Fibroblast of the conjunctiva (primary cell): ENCODE data around the gene CIT.
"Not testable (repeated sequence)": the region's sequence is repeated elsewhere in the genome, so short reads cannot be mapped to it uniquely, and the experiment has no call there.

Experiments
- DNase-seq: peaks from one replicate; pipeline ENCODE4 v3.0.0-alpha.2; 2010; ENCODE audit warnings: low read depth

CIT gene, protein sequence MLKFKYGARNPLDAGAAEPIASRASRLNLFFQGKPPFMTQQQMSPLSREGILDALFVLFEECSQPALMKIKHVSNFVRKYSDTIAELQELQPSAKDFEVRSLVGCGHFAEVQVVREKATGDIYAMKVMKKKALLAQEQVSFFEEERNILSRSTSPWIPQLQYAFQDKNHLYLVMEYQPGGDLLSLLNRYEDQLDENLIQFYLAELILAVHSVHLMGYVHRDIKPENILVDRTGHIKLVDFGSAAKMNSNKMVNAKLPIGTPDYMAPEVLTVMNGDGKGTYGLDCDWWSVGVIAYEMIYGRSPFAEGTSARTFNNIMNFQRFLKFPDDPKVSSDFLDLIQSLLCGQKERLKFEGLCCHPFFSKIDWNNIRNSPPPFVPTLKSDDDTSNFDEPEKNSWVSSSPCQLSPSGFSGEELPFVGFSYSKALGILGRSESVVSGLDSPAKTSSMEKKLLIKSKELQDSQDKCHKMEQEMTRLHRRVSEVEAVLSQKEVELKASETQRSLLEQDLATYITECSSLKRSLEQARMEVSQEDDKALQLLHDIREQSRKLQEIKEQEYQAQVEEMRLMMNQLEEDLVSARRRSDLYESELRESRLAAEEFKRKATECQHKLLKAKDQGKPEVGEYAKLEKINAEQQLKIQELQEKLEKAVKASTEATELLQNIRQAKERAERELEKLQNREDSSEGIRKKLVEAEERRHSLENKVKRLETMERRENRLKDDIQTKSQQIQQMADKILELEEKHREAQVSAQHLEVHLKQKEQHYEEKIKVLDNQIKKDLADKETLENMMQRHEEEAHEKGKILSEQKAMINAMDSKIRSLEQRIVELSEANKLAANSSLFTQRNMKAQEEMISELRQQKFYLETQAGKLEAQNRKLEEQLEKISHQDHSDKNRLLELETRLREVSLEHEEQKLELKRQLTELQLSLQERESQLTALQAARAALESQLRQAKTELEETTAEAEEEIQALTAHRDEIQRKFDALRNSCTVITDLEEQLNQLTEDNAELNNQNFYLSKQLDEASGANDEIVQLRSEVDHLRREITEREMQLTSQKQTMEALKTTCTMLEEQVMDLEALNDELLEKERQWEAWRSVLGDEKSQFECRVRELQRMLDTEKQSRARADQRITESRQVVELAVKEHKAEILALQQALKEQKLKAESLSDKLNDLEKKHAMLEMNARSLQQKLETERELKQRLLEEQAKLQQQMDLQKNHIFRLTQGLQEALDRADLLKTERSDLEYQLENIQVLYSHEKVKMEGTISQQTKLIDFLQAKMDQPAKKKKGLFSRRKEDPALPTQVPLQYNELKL (N-terminal part only)

GRCh38 chr12:119876761-119877638 lies at the start of gene CIT:
TSS of gene CIT (minus strand) at chr12:119877320. CDS start at chr12:119876168, 1,152 bp downstream.
- DNase-seq, result peak; percentile 92

- no peak for DNase-seq
Observed at GRCh38 chr12:119925269-119925668, 48.1 kb upstream of the CIT start.

DNA sequence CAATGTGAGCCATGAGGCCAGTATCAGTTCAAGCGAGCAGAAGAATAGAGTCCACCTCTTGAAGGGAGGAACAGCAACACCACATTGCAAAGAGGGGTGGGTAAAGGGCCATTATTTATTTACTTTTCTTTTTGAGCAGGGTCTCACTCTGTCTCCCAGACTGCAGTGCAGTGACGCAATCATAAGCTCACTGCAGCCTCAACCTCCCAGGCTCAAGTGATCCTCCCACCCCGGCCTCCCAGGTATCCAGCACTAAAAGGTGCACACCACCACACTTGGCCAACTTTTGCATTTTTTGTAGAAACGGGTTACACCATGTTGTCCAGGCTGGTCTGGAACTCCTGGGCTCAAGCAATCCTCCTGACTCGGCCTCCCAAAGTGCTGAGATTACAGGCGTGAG lies 42.9 kb upstream of the CIT start:
- DNase-seq, result no peak

GRCh38 chr12:119915894-119916510 lies 38.9 kb upstream of the CIT start:
- no peak for DNase-seq

GRCh38 chr12:119914666-119915065 lies 37.5 kb upstream of the CIT start:
- no peak for DNase-seq

GRCh38 chr12:119913536-119914330 lies 36.6 kb upstream of the CIT start:
- peak; percentile 10 for DNase-seq

DNA sequence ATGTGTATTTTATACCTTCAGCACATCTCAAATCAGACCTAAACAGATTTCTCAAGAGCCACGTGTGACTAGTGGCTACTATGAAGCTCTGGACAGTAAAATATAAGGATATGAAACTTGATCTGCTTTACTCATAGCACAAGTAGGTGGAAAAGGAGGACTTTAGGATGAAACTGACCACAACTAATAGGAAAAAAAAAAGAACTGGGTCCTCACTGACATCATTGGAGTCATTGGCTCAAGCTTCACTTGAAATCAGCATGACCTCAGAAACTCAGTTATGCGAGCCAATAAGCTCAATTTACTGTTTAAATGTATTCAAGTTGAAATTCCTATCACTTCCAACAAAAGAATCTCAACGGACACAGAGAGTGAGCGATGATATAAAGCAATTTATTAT lies 34.1 kb upstream of the CIT start:
- peak; percentile 13 for DNase-seq

DNA sequence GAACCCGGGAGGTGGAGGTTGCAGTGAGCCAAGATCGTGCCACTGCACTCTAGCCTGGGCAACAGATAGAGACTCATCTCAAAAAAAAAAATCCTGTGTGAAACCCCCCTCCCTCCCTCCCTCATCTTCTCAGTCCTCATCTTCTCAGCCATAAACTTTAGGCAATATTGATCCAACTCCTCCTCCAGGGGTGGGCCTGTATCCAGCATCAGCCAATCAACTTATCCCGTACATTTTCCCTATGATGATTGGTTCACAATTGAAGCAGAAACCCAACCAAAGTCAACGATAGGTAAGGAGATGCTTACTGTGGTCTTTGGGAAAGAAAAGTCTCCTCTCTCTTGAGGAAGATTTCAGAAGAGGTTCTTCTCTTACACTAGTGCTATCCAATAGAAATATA lies 33.5 kb upstream of the CIT start:
- no peak for DNase-seq

DNA sequence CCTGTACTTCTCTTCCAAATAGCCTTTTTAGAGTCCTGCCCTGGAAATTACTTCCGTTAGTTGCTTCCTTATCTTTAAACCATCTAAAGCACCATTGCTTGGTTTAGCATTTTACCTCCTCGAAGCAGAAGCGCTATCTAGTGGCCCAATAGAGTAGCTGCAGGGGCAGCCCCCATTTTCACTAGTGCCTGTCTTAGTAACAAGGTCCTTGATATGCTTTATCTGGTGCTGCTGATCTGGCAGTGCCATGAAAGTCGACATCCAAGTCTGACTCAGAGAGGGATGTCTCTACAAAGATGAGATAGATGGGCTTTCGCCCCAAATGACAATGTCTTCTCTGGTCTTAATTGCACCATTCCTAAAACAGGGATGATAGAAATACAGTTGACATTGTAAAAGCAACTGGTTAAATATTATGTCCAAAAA lies 25.0 kb upstream of the CIT start:
- DNase-seq, result peak; percentile 63

DNA sequence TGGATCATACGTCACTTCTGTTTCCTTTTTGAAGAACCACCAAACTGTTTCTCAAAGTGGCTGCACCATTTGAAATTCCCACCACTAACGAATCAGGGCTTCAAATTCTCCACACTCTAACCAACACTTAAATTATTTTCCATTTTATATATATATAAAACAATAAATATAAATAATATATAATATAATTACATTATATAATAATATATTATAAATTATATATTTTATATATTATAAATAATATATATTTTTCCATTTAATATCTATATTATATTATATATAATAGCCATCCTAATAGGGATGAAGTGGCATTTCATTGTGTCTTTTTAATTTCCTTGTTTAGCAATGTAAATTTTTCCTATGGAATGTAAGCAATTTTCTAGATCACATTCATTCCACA lies 24.6 kb upstream of the CIT start:
- DNase-seq, result no peak

- DNase-seq, result no peak
Observed at GRCh38 chr12:119894916-119895315, 17.8 kb upstream of the CIT start.

GRCh38 chr12:119892611-119893010 lies 15.5 kb upstream of the CIT start:
- DNase-seq, result not testable (repeated sequence)

DNA sequence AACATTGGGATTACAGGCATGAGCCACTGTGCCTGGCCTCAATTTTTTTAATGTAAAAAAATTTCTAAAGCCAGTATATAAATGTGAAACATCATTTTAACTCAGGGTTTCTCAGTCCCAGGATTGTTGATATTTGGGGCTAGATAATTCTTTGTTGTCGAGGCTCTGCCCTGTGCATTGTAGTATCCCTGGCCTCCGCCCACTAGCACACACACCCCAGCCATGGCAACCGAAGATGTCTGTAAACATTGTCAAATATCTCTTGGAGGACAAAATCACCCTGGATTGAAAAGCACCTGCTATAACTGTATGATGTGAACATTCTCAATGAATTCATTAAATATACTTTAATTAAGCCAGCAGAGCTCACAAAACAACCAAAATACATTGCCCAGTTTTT lies 8.4 kb upstream of the CIT start:
- DNase-seq, result no peak

- DNase-seq, result not testable (repeated sequence)
Observed at GRCh38 chr12:119883791-119884190, 6.7 kb upstream of the CIT start.

GRCh38 chr12:119883237-119883636 lies 6.1 kb upstream of the CIT start:
- DNase-seq, result no peak

GRCh38 chr12:119877639-119877948 lies 474 bp upstream of the CIT start:
- DNase-seq, result no peak

GRCh38 chr12:119870457-119870856 lies 6.7 kb downstream of the CIT start:
- peak; percentile 48 for DNase-seq

DNA sequence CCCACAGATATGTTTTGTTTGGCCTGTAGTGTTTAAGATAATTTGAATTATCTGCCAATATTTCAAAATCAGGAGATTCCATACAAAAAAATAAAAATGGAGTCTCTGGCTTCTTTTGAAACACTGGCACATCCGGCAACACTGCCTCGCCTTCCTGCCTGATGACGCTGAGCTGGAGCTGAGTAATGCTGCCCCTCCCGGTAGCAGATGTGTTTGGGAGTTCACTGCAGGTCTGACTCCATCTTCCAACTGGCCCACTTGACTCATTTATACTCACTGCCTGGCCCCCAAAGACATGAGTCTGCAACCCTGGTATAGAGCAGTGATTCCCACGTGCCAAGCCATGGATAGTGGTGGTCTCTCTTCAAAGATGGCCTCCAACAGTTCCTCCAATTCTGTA lies 7.4 kb downstream of the CIT start:
- peak; percentile 86 for DNase-seq

DNA sequence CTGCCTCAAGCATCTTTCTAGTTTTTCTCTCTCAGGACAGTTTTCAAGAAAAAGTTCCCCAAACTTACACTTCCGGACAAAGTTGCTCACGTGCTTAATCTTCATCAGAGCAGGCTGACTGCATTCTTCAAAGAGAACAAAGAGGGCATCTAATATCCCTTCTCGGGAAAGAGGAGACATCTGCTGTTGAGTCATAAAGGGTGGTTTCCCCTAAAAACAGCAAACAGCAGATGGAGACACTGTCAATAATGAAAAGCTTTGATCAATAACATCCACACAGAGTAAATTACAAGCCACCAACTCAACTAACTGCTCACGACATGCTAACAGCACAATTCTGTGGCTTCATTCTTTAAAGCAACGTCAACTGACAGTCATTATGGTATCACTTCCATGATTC lies 8.1 kb downstream of the CIT start:
- peak; percentile 20 for DNase-seq

GRCh38 chr12:119864591-119864990 lies 12.5 kb downstream of the CIT start:
- no peak for DNase-seq
